NAMALWA (cell line): ENCODE measurements around the gene PAGR1.
"Not testable (repeated sequence)": the region's sequence is repeated elsewhere in the genome, so short reads cannot be mapped to it uniquely, and the experiment has no call there.

Source experiments
- DNase-seq: peaks from one replicate; pipeline ENCODE4 v3.0.0-alpha.2; 2015; ENCODE audit warnings: low spot score

The PAGR1 gene

DNA sequence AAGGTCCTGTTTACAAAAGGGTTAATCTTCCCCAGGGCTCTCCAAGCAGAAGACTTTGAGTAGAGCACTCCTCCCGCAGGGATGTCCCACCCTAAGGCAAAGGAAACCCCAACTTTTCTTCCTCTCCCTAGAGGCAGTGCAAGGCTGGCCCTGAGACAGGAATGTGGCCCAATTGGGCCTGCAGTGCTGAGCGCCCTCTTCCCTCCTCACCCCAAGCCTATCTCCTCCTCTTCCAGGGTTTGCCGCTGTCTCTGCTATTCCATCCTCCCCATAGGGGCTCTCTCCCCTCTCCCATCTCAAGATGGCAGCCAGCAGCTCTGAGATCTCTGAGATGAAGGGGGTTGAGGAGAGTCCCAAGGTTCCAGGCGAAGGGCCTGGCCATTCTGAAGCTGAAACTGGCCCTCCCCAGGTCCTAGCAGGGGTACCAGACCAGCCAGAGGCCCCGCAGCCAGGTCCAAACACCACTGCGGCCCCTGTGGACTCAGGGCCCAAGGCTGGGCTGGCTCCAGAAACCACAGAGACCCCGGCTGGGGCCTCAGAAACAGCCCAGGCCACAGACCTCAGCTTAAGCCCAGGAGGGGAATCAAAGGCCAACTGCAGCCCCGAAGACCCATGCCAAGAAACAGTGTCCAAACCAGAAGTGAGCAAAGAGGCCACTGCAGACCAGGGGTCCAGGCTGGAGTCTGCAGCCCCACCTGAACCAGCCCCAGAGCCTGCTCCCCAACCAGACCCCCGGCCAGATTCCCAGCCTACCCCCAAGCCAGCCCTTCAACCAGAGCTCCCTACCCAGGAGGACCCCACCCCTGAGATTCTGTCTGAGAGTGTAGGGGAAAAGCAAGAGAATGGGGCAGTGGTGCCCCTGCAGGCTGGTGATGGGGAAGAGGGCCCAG lies 3.0 kb upstream of the PAGR1 start:
- DNase-seq: no peak

DNA sequence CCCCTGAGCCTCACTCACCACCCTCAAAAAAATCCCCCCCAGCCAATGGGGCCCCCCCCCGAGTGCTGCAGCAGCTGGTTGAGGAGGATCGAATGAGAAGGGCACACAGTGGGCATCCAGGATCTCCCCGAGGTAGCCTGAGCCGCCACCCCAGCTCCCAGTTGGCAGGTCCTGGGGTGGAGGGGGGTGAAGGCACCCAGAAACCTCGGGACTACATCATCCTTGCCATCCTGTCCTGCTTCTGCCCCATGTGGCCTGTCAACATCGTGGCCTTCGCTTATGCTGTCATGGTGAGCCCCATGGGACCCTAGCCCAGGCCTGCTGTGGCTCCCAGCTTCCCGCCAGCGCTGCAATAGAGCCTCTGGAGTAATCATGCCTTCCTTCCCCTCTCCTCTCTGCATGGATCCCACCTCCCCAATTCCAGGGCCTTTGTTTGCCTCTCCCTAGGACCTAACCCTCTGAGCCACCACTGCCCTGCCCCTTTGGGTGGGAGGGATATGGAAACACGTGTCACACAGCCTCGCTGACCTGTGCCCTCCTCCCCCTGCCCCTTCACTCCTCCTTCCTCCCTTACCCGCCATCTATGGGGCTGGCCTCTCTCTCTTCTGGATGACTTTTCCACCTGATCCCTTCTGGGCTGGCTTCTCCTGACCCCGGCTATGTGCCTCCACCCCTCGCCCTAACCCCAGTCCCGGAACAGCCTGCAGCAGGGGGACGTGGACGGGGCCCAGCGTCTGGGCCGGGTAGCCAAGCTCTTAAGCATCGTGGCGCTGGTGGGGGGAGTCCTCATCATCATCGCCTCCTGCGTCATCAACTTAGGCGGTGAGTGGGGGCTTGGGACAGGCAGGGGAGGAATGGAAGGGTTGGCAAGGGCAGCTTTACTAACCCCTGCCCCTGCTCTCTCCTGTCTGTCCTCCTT lies 2.0 kb upstream of the PAGR1 start:
- no peak for DNase-seq

DNA sequence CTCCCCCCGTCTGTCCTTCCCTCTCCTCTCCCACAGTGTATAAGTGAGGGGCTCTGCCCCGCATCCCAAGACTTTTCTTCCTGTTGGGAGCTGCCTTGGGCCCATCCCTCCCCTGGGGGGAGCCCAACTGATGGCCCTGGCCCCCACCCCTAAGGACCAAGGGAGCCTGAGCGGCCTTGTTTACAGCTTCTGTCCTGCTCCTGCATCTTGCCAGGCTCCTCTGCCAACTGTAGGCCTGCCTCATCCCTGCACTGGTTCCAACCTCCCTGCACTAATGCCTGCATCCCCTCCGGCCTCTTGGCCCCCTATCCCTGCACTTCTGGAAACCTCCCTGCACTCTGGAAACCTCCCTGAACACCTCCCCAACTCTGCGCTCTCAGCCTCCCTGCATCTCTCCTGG lies 1.4 kb upstream of the PAGR1 start:
- no peak for DNase-seq

DNA sequence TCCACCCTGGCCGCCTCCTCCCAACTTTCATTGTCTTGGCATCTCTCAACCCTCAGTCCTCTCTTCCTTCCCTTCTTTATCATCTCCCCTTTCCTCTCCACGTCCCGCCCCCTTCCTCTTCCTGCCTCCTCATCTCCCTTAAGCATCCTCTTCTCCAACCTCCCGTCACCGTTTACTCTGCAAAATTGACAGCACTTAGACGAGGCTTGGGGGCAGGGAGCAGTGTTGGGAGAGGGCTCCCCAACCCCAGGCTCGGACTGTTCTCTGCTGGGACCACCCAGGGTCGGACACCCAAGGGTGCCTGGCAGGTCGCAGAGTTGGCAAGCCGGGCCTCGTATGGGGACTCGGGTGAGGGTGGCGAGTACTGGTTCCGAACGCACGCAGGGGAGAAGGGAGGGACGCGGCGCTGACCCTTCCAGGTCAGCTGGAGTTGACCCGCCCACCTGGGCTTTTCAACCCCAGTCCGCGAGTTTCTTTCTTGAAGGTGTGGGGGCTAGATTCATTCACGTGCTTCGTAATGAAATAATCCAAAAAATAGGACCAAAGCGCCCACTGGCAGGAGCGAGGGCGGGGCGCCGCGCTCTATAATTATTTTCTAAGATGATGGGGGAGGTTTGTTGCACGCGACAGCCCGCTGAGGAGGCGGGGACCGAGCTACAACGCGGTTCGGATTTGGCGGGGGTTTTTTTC lies 775 bp upstream of the PAGR1 start:
- peak; percentile 22 for DNase-seq

DNA sequence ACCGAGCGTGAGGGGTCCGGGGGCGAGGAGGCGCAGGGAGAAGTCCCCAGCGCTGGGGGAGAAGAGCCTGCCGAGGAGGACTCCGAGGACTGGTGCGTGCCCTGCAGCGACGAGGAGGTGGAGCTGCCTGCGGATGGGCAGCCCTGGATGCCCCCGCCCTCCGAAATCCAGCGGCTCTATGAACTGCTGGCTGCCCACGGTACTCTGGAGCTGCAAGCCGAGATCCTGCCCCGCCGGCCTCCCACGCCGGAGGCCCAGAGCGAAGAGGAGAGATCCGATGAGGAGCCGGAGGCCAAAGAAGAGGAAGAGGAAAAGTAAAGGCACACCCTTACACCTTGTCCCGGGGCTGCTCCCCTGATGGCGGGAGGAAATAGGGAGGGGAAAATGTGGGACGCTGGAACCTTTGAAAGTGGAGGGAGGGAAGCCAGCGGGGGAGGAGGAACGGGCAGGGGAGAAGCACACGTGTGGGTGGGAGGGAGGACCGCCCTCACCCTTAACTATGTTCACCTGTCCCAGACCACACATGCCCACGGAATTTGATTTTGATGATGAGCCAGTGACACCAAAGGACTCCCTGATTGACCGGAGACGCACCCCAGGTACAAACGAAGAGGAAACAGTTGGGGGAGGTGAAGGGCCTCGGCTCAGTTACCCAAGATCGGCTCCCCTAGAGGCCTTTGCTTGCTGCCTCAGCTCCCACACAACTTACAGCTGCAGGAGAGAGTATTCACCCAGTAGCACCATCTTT lies 916 bp downstream of the PAGR1 start:
- DNase-seq: peak; percentile 78

DNA sequence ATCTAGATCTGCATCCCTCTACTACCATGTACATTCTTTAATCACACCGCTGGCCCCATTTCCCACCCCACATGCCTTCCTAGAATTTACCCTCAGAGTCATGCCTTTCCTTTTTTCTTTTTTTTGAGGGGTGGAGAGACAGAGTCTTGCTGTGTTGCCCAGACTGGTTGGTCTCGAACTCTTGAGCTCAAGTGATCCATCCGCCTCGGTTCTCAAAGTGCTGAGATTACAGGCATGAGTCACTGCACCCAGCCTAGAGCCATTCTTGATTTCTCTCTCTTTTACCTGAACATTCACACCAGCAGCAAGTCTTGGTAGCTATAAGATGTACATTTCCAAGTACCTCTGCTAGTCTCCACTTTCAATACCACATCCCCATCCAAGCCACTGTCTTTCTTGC lies 2.1 kb downstream of the PAGR1 start:
- no peak for DNase-seq

DNA sequence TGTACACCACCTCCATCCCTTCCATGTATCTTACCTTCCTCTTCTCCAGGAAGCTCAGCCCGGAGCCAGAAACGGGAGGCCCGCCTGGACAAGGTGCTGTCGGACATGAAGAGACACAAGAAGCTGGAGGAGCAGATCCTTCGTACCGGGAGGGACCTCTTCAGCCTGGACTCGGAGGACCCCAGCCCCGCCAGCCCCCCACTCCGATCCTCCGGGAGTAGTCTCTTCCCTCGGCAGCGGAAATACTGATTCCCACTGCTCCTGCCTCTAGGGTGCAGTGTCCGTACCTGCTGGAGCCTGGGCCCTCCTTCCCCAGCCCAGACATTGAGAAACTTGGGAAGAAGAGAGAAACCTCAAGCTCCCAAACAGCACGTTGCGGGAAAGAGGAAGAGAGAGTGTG lies 3.6 kb downstream of the PAGR1 start:
- DNase-seq: no peak

DNA sequence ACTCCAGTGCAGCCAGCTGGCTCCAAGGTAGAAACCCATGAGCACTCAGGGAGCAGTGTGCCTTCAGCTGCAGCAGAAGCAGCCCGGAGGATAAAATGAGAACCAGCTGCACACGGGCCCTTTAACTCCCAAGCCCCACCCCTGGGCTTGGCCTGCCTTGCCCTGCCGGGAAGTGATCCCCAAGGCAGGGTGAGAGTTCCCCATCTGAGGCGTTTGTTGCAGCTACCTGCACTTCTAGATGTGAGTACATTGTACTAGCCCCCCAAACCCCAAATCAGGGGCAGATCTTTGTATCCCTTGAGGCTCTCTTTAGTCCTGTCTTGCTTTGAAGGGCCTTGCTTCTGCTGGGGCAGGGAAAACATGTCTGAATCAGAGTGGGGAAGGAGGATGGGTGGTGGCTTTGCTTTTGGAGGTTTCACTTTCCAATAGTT lies 4.3 kb downstream of the PAGR1 start, which contains the start of gene MVP:
Gene MVP (plus strand): TSS at position 192 of the 431 bp plus-strand sequence. CDS start 10,088 bp downstream, outside the sequence.
- DNase-seq: peak; percentile 56

DNA sequence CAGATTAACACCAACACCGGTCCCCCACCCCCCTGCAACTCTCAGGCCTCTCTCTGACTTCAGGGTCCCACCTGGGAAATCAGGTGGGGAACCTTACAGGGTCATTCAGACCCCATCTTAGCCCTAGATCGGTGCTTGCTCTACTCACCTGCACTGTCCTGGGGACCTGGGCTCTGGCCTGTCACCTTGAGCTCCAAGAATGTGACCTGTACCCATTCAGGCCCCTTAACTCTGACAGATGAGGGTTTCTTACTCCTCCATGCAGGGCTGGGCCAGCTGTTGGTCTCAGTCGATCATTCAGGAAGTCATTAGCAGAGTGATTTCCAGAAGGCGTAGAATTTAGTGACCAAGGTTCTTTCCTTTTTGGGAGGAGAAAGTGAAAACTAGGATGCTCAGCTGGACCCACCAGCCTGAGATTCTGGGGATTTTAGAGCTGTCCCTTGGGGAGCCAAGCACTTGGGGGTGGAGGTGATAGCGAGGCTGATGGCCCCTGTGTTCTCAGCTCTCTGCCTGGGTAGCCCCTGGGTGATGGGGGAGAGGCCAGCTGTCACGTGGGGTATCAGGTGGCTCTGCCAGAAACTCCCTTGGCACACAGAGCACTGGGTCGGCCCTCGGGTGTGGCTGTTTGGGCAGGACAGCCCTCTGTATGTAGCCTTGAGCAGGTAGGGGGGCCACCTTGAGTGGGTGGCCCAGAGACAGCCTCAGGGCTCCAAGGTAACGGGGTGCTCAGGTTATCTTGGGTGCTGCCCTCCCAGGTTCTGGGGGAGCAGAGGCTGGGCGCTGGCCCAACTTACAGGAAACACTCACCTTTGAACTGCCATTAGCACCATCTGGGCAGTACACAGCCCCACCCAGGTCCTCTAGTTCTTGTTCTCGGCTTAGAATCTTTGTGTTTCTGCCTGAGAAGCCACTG lies 5.0 kb downstream of the PAGR1 start:
- no peak for DNase-seq

DNA sequence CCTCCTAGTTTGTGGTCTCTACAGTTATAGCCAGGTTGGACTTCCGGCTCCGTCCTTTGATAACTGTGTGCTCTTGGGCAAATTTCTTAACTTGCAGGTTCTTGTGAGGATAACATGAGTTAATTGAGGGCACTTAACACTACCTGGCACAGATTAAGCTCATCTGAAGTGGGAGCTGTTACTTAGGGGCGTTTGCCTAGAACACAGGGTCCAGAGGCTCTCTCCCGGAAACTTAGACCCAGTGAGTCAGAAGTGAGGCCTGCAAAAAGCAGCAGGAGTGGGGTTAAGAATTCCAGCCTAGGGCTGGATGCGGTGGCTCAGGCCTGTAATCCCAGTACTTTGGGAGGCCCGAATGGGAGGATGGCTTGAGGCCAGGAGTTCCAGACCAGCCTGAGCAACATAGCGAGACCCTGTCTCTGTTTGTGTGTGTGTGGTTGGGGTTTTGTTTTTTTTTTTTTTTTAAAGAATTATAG lies 5.7 kb downstream of the PAGR1 start:
- DNase-seq: no peak

DNA sequence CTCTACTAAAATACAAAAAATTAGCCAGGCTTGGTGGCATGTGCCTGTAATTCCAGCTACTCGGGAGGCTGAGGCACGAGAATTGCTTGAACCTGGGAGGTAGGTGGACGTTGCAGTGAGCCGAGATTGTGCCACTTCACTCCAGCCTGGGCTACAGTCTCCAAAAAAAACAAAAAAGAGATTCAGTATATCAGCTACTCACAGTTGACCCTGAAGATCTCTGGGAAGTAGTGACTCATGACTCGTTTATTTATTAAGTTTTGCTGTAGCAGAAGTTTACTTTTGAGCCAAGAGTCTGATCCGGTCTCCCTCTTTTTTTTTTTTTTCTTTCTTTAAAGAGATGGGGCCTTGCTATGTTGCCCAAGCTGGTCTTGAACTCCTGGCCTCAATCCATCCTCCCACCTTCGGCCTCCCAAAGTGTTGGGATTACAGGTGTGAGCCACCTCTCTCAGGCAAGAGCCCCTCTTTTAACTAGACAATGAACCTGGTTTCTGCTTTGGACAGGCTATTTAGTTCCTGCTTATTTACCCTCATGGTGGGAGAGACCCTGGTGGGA lies 8.7 kb downstream of the PAGR1 start:
- no peak for DNase-seq

DNA sequence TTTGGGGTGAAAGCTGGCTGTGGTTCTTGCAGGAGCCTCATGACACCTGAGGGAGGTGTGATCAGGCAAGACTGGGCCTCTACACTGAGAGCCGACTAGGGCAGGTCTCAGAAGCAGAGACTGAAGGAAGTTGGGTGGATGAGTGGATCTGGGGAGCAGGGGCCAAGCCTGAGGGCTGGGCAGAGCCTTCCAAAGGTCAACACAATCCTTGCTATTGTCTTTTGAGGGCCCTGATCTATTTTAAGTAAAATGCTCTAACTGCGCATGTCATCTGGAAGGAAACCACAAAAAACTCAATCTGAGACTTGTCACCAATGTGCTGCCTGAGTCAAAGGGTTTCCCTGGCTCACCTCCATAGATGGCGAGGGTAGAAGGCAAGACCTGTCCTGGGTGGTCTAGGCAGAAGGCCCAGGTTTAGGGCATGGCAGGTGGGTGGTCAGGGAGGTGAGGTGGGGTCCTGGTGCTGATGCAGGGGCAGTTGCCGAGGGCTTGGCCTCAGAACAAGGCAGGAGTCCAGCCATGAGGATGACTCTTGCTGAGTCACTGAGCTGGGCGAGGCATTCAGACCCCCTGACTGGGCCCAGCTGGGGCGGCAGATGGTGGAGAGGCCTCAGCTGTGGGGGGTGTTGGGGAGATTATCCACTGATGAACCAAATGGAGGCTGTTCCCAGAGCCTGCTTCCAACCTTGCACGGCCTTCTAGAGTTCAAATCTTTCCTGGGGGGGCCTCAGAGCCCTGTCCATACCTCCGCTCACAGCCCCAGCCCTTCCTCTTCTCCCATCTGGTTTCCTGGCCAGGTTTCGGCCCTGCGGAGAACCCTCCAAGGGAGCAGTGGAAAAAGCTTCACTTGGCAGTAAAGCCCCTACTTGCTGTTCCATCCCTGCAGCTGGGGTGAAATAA lies 9.4 kb downstream of the PAGR1 start:
- no peak for DNase-seq

DNA sequence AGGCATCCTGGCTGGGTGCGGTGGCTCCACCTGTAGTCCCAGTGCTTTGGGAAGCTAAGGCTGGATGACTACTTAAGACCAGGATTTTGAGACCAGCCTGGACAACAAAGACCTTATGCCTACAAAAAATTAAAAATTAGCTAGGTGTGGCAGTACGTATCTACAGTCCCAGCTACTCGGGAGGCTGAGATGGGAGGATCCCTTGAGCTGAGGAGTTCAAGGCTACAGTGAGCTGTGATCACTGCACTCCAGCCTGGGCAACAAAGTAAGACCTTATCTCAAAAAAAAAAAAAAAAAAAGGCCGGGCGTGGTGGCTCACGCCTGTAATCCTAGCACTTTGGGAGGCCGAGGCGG lies 10.4 kb downstream of the PAGR1 start:
- DNase-seq: no peak

DNA sequence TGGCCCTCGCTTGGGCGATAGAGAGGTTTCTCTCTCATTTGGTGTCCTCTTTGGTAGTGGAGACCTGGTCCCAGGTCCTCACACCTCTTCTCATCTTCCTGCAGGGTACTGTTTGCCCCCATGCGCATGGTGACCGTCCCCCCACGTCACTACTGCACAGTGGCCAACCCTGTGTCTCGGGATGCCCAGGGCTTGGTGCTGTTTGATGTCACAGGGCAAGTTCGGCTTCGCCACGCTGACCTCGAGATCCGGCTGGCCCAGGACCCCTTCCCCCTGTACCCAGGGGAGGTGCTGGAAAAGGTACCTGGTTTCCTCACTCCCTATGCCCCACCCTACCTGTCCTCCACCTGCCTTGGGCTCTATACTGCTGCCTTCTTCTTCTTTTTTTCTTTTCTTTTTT lies 14.8 kb downstream of the PAGR1 start:
- DNase-seq: no peak

DNA sequence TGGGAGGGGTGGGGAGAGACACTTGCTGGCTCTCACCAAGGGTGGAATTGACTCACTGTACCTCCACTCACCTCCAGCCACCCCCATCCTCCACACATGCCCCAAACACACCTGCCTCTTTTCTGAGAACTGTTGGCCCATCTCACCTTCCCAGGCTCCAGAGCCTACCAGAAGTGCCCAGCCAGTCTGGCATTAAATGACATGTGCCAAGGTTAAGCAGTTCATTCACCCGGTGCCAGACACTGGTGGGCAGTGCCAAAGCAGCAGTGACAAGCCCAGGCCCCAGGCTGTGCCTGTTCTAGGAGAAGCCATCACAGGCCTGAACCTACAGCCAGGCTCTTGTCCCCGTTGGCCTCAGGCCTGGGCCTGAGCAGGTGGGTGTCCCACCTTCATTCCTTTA lies 15.5 kb downstream of the PAGR1 start:
- no peak for DNase-seq

DNA sequence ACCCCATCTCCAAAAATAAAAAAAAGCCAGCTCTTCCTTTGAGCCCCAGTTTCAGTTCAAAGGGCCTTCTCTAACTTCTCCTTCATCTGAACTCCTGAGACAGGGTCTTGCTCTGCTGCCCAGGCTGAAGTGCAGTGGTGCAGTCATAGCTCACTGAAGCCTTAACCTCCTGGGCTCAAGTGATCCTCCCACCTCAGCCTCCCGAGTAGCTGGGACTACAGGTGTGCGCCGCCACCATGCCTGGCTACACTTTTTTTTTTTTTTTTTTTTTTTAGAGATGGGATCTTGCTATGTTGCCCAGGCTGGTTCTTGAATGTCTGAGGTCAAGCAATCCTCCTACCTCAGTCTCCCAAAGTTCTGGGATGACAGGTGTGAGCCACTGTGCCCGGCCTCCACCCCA lies 17.3 kb downstream of the PAGR1 start:
- not testable (repeated sequence) for DNase-seq

DNA sequence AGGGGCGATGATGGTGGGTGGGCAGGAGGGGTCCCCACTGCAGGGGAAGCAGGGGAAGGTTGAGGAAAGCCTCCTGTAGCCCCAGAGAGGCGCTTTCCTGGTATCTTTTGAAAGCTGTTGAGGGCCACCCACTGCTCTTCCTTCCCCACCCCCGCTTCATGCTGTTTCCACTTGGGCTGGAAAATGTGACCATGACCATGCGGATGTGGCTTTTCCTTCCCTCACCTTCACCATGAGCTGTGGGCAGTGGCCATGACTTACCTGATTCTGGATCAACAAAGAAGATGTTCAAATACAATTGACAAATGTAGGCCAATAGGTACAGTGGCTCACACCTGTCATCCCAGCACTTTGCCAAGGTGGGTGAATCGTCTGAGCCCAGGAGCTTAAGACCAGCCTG lies 18.1 kb downstream of the PAGR1 start:
- no peak for DNase-seq

DNA sequence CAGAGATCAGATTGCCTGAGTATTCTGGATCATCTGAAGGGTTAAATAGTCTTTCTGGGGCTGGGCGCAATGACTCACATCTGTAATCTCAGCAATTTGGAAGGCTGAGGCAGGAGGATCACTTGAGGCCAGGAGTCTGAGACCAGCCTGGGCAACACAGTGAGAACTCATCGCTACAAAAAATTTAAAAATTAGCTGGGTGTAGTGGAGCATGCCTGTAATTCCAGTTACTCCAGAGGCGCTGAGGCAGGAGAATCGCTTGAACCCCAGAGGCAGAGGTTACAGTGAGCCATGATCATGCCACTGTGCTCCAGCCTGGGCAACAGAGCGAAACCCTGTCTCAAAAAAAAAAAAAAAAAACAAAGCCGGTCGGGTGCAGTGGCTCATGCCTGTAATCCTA lies 20.0 kb downstream of the PAGR1 start:
- DNase-seq: no peak

DNA sequence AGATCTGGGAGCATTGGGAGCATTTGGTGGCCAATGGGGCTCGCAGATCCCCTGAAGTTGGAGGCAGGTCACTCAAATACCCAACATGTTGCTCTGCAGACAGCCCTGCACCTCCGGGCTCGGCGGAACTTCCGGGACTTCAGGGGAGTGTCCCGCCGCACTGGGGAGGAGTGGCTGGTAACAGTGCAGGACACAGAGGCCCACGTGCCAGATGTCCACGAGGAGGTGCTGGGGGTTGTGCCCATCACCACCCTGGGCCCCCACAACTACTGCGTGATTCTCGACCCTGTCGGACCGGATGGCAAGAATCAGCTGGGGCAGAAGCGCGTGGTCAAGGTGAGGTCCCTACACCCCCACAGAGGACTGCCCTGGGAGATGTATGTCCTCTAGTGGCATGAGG lies 20.7 kb downstream of the PAGR1 start:
- DNase-seq: no peak
